Measurements from ENCODE around the gene XXYLT1. TPM values are rescaled to one million over a fixed set of nuclear protein-coding genes. Genes with fewer than 3 reads are reported as not detected.

The XXYLT1 gene
- total RNA-seq, 1 experiment from 2014 or later = 10.9 TPM

DNA sequence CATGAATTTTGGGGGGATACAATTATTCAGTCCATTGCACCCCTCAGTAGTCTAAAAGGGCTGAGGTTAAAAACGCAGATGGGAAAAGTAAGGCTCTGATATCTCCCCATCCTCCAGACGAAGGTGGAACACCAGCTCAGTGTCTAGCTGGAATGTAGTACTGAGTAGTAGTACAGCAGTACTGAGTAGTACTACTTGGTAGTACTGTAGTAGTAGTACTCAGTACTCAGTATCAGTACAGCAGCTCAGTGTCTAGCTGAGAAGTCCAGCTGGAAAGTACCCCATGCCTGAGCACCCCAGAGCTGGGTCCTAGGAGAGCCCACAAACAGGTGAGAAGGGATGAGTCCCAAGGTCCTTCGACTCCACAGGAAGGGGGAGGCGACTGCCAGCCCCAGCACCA lies 148.7 kb downstream of the XXYLT1 start:
- BruUV-seq (replicated peaks) = no TSS peak
- ATAC-seq (no peak), DNase-seq (ENCODE audit: low read depth, low spot score) (no peak)
- Histone ChIP-seq H3K36me3 (ENCODE audit: control insufficient read depth in 1 of 2, insufficient read depth in 2 of 2, low read length in 2 of 2) (no peaks in the 10 kb centered on the region), H3K4me1 (ENCODE audit: control insufficient read depth in 1 of 2, insufficient read depth in 2 of 2, low read length in 2 of 2) (peaks cover 29 to 37% of the 10 kb centered on the region in 2 experiments), H3K9ac (ENCODE audit: low read length) (no peak overlapping the region), H2AFZ (ENCODE audit: low read depth, low read length, poor library complexity, severe bottlenecking) (no peak overlapping the region), H3K27me3 (ENCODE audit: insufficient read depth, low read length) (no peaks in the 10 kb centered on the region), H4K20me1 (ENCODE audit: insufficient read depth) (no peaks in the 10 kb centered on the region), H3K4me3 (replicated peaks in 1 of 2; ENCODE audit: low read depth in 1 of 2, low read length in 2 of 2) (no peak overlapping the region), H3K9me3 (ENCODE audit: control insufficient read depth in 1 of 2, insufficient read depth in 1 of 2, low read depth in 1 of 2, low read length in 2 of 2) (no peaks in the 10 kb centered on the region), H3K79me2 (ENCODE audit: insufficient read depth, low read length) (no peaks in the 10 kb centered on the region), H3K9me2 (ENCODE audit: insufficient read depth) (no peaks in the 10 kb centered on the region), H3K4me2 (ENCODE audit: low read length) (no peak overlapping the region), H3K27ac (ENCODE audit: low read depth, low read length) (no peak overlapping the region)
- CTCF ChIA-PET = interaction anchor here (2.2 kb wide), 1 partner anchor 440 kb away, joined by 6 read pairs; no protein-coding TSS in a partner anchor
- POLR2A ChIA-PET = no interaction called here
- no peak for TF ChIP-seq EZH2phosphoT487 (IDR thresholded peaks at IDR 0.05; ENCODE audit: borderline replicate concordance)
- no peak for TF ChIP-seq ZNF274 (IDR thresholded peaks at IDR 0.05; ENCODE audit: low read depth, low read length)
- TF ChIP-seq, protein P1, sequence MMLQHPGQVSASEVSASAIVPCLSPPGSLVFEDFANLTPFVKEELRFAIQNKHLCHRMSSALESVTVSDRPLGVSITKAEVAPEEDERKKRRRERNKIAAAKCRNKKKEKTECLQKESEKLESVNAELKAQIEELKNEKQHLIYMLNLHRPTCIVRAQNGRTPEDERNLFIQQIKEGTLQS (IDR thresholded peaks at IDR 0.05) = no peak
- TF ChIP-seq RAD21 (IDR thresholded peaks at IDR 0.05; ENCODE audit: low read depth) = no peak
- TF ChIP-seq, protein P2, sequence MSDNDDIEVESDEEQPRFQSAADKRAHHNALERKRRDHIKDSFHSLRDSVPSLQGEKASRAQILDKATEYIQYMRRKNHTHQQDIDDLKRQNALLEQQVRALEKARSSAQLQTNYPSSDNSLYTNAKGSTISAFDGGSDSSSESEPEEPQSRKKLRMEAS (IDR thresholded peaks at IDR 0.05) = no peak
- RAD21 ChIA-PET (ENCODE audit: low non-redundant PET in 1 of 2, low total read pairs in 2 of 2, uncharacterized antibody in 2 of 2, unreplicated experiment in 2 of 2) = no interaction called here
- intact Hi-C loops (cut with micrococcal nuclease) = no loop called here

DNA sequence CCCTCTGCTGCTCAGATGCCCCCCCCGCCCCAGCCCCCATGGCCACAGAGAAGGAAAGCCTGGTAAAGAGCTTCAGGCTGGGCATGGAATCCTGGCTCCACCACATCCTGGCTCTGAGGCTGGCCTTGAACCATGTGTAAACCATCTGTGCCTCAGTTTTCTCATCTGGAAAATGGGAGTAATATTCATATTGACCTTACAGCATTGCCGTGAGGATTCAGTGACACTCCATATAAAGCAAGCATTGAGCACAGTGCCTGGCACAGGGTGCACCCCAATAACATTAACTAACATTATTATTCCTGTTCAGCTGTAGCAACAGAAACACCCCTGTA lies 150.7 kb downstream of the XXYLT1 start:
- H3K9me3 ChIP-seq (ENCODE audit: control insufficient read depth in 1 of 2, insufficient read depth in 1 of 2, low read depth in 1 of 2, low read length in 2 of 2) = no peaks in the 10 kb centered on the region
- DNase-seq (ENCODE audit: low read depth, low spot score) (no peak), ATAC-seq (no peak)
- no peaks in the 10 kb centered on the region for H3K27me3 ChIP-seq (ENCODE audit: insufficient read depth, low read length)
- H3K4me1 ChIP-seq (ENCODE audit: control insufficient read depth in 1 of 2, insufficient read depth in 2 of 2, low read length in 2 of 2) = peaks cover 30 to 44% of the 10 kb centered on the region in 2 experiments
- peak overlapping the region; percentile 57 for H3K27ac ChIP-seq (ENCODE audit: low read depth, low read length)
- BruUV-seq (replicated peaks) = no TSS peak
- intact Hi-C loops (cut with micrococcal nuclease) = no loop called here
- CTCF ChIA-PET = interaction anchor here (0.7 to 3.2 kb wide), 4 partner anchors 14 to 648 kb away, joined by 3 to 22 read pairs (median 8); partner anchors contain the start of gene LSG1
- H3K4me3 ChIP-seq (replicated peaks in 1 of 2; ENCODE audit: low read depth in 1 of 2, low read length in 2 of 2) = peak overlapping the region in 1 of 2 experiments; percentile 47; a peak in 2 of 4 replicates
- H3K79me2 ChIP-seq (ENCODE audit: insufficient read depth, low read length) = no peaks in the 10 kb centered on the region
- no peaks in the 10 kb centered on the region for H3K36me3 ChIP-seq (ENCODE audit: control insufficient read depth in 1 of 2, insufficient read depth in 2 of 2, low read length in 2 of 2)
- no peaks in the 10 kb centered on the region for H3K9me2 ChIP-seq (ENCODE audit: insufficient read depth)
- peak overlapping the region; percentile 52 for H3K9ac ChIP-seq (ENCODE audit: low read length)
- no peaks in the 10 kb centered on the region for H4K20me1 ChIP-seq (ENCODE audit: insufficient read depth)
- peak overlapping the region; percentile 83 for H3K4me2 ChIP-seq (ENCODE audit: low read length)
- POLR2A ChIA-PET = interaction anchor here (1.0 to 1.4 kb wide), 3 partner anchors 20 to 406 kb away, joined by 3 read pairs; no protein-coding TSS in a partner anchor
- H2AFZ ChIP-seq (ENCODE audit: low read depth, low read length, poor library complexity, severe bottlenecking) = no peak overlapping the region
- RAD21 ChIA-PET (ENCODE audit: low non-redundant PET in 1 of 2, low total read pairs in 2 of 2, uncharacterized antibody in 2 of 2, unreplicated experiment in 2 of 2) = interaction anchor here (0.6 to 0.7 kb wide), 2 partner anchors 436 to 438 kb away, joined by 3 to 5 read pairs; no protein-coding TSS in a partner anchor
- TF ChIP-seq RAD21 (IDR thresholded peaks at IDR 0.05; ENCODE audit: low read depth) = no peak
- no peak for TF ChIP-seq REST (IDR thresholded peaks at IDR 0.05; ENCODE audit: low read depth)
- TF ChIP-seq SRF (IDR thresholded peaks at IDR 0.05; ENCODE audit: low read depth) = no peak
- TF ChIP-seq, protein P3, sequence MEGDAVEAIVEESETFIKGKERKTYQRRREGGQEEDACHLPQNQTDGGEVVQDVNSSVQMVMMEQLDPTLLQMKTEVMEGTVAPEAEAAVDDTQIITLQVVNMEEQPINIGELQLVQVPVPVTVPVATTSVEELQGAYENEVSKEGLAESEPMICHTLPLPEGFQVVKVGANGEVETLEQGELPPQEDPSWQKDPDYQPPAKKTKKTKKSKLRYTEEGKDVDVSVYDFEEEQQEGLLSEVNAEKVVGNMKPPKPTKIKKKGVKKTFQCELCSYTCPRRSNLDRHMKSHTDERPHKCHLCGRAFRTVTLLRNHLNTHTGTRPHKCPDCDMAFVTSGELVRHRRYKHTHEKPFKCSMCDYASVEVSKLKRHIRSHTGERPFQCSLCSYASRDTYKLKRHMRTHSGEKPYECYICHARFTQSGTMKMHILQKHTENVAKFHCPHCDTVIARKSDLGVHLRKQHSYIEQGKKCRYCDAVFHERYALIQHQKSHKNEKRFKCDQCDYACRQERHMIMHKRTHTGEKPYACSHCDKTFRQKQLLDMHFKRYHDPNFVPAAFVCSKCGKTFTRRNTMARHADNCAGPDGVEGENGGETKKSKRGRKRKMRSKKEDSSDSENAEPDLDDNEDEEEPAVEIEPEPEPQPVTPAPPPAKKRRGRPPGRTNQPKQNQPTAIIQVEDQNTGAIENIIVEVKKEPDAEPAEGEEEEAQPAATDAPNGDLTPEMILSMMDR (IDR thresholded peaks at IDR 0.05 in 2 of 3, conservative IDR thresholded peaks at IDR 0.05 in 1 of 3; ENCODE audit: borderline replicate concordance in 1 of 3, insufficient read depth in 1 of 3, low read depth in 2 of 3, low read length in 2 of 3) = no peak
- TF ChIP-seq EZH2phosphoT487 (IDR thresholded peaks at IDR 0.05; ENCODE audit: borderline replicate concordance) = no peak
- no peak for TF ChIP-seq ZFX (IDR thresholded peaks at IDR 0.05)
- TF ChIP-seq YY1 (IDR thresholded peaks at IDR 0.05; ENCODE audit: extremely low read depth, insufficient replicate concordance, low read depth, low read length) = no peak
- TF ChIP-seq FOSL1 (IDR thresholded peaks at IDR 0.05; ENCODE audit: low read depth) = no peak

Data from HCT116 (cell line).